ENCODE data around the gene HGFAC.

HGFAC gene

GRCh38 chr4:3471098-3471760 is 29.5 kb downstream of the HGFAC start:
- TF ChIP-seq ZBTB7A (IDR thresholded peaks at IDR 0.05; ENCODE audit: low read depth): no peak
- TF ChIP-seq RAD21 (IDR thresholded peaks at IDR 0.05; ENCODE audit: low read depth): no peak
- TF ChIP-seq, protein P1, sequence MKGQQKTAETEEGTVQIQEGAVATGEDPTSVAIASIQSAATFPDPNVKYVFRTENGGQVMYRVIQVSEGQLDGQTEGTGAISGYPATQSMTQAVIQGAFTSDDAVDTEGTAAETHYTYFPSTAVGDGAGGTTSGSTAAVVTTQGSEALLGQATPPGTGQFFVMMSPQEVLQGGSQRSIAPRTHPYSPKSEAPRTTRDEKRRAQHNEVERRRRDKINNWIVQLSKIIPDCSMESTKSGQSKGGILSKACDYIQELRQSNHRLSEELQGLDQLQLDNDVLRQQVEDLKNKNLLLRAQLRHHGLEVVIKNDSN (IDR thresholded peaks at IDR 0.05): no peak
- TF ChIP-seq, protein P2, sequence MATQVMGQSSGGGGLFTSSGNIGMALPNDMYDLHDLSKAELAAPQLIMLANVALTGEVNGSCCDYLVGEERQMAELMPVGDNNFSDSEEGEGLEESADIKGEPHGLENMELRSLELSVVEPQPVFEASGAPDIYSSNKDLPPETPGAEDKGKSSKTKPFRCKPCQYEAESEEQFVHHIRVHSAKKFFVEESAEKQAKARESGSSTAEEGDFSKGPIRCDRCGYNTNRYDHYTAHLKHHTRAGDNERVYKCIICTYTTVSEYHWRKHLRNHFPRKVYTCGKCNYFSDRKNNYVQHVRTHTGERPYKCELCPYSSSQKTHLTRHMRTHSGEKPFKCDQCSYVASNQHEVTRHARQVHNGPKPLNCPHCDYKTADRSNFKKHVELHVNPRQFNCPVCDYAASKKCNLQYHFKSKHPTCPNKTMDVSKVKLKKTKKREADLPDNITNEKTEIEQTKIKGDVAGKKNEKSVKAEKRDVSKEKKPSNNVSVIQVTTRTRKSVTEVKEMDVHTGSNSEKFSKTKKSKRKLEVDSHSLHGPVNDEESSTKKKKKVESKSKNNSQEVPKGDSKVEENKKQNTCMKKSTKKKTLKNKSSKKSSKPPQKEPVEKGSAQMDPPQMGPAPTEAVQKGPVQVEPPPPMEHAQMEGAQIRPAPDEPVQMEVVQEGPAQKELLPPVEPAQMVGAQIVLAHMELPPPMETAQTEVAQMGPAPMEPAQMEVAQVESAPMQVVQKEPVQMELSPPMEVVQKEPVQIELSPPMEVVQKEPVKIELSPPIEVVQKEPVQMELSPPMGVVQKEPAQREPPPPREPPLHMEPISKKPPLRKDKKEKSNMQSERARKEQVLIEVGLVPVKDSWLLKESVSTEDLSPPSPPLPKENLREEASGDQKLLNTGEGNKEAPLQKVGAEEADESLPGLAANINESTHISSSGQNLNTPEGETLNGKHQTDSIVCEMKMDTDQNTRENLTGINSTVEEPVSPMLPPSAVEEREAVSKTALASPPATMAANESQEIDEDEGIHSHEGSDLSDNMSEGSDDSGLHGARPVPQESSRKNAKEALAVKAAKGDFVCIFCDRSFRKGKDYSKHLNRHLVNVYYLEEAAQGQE (IDR thresholded peaks at IDR 0.05; ENCODE audit: low read depth): no peak
- no peak for TF ChIP-seq EP300 (IDR thresholded peaks at IDR 0.05; ENCODE audit: borderline replicate concordance)
- TF ChIP-seq FOXM1 (IDR thresholded peaks at IDR 0.05; ENCODE audit: borderline replicate concordance, low read depth): no peak
- no peak for TF ChIP-seq MAX (IDR thresholded peaks at IDR 0.05)

DNA sequence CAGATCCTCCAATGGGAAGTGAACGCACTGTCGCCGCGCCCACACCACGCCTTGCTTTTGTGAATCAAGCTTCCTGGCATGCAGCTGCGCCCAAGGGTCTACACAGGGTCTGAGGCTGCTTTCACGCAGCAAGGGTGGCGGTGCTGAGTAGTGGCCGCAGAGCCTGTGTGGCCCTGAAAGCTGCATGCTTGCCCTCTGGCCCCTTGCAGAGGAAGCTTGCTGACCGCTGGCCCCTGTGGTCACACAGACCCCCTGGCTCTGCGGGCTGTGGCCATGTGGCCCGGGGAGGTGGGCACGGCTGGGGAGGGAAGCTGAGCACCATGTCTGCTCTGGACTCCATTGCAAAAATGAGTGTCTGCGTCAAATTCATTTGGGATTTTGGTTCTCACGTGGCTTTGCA is 30.1 kb downstream of the HGFAC start:
- TF ChIP-seq, protein P2 (IDR thresholded peaks at IDR 0.05; ENCODE audit: low read depth): no peak
- no peak for TF ChIP-seq CREB1 (IDR thresholded peaks at IDR 0.05; ENCODE audit: low read depth)
- TF ChIP-seq TAF1 (IDR thresholded peaks at IDR 0.05; ENCODE audit: low read depth): no peak
- TF ChIP-seq FOXM1 (IDR thresholded peaks at IDR 0.05; ENCODE audit: borderline replicate concordance, low read depth): no peak
- TF ChIP-seq, protein P1 (IDR thresholded peaks at IDR 0.05): no peak
- TF ChIP-seq NFIC (IDR thresholded peaks at IDR 0.05): no peak
- no peak for TF ChIP-seq YY1 (IDR thresholded peaks at IDR 0.05; ENCODE audit: low read depth)
- TF ChIP-seq ZBTB7A (IDR thresholded peaks at IDR 0.05; ENCODE audit: low read depth): no peak
- TF ChIP-seq EGR1 (IDR thresholded peaks at IDR 0.05): no peak
- no peak for TF ChIP-seq EP300 (IDR thresholded peaks at IDR 0.05; ENCODE audit: borderline replicate concordance)
- no peak for TF ChIP-seq TEAD4 (IDR thresholded peaks at IDR 0.05)
- TF ChIP-seq CEBPB (IDR thresholded peaks at IDR 0.05): no peak
- no peak for TF ChIP-seq RAD21 (IDR thresholded peaks at IDR 0.05; ENCODE audit: low read depth)
- no peak for TF ChIP-seq MAX (IDR thresholded peaks at IDR 0.05)
- no peak for TF ChIP-seq TCF12 (IDR thresholded peaks at IDR 0.05; ENCODE audit: low read depth)

- TF ChIP-seq CEBPB (IDR thresholded peaks at IDR 0.05): no peak
- no peak for TF ChIP-seq YY1 (IDR thresholded peaks at IDR 0.05; ENCODE audit: low read depth)
- TF ChIP-seq, protein P1 (IDR thresholded peaks at IDR 0.05): no peak
- no peak for TF ChIP-seq EGR1 (IDR thresholded peaks at IDR 0.05)
Measured at GRCh38 chr4:3472411-3473141, 30.8 kb downstream of the HGFAC start.

- TF ChIP-seq RAD21 (IDR thresholded peaks at IDR 0.05; ENCODE audit: low read depth) (no peak), TAF1 (IDR thresholded peaks at IDR 0.05; ENCODE audit: low read depth) (no peak), YY1 (IDR thresholded peaks at IDR 0.05; ENCODE audit: low read depth) (no peak), FOXM1 (IDR thresholded peaks at IDR 0.05; ENCODE audit: borderline replicate concordance, low read depth) (no peak), MAX (IDR thresholded peaks at IDR 0.05) (no peak), EP300 (IDR thresholded peaks at IDR 0.05; ENCODE audit: borderline replicate concordance) (no peak)
- TF ChIP-seq, protein P1 (IDR thresholded peaks at IDR 0.05): no peak
- TF ChIP-seq, protein P2 (IDR thresholded peaks at IDR 0.05; ENCODE audit: low read depth): no peak
Measured at GRCh38 chr4:3473181-3473950, 31.6 kb downstream of the HGFAC start.
